Measurements from ENCODE around the gene CARMIL1.

Gene CARMIL1

DNA sequence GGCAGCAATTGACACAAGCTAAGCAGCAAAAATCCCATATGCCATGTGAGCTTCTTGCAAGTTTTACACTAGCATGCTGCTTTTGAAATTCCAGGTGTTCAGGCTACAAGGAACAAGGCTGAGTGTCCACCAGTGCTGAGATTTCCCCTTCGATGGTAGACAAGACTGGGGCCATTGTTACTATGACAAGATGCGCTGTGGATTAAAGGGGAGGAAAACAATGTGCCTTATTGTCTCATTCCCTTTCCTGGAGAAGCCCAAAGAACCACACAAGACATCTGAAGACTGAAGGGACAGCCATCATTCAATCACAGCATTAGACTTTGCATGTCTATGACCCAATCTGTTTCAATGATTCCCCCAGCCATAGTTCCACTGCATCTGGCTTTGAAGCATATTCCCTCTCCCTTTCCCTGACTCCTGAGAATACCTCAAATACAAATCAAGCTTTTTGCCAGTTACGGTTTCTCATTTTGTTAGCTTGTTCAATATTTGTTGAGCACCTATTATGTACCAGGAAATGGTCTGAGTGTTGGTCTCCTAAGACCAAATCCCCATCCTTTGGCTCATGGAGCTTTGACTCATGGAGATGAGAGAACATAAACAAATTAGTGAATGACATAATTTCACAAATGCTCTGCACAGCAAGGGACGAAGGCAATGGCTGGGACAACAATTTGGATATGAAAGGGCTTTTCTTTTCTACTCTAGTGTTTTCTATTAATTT lies 349.5 kb downstream of the CARMIL1 start:
- TF ChIP-seq, protein P1, sequence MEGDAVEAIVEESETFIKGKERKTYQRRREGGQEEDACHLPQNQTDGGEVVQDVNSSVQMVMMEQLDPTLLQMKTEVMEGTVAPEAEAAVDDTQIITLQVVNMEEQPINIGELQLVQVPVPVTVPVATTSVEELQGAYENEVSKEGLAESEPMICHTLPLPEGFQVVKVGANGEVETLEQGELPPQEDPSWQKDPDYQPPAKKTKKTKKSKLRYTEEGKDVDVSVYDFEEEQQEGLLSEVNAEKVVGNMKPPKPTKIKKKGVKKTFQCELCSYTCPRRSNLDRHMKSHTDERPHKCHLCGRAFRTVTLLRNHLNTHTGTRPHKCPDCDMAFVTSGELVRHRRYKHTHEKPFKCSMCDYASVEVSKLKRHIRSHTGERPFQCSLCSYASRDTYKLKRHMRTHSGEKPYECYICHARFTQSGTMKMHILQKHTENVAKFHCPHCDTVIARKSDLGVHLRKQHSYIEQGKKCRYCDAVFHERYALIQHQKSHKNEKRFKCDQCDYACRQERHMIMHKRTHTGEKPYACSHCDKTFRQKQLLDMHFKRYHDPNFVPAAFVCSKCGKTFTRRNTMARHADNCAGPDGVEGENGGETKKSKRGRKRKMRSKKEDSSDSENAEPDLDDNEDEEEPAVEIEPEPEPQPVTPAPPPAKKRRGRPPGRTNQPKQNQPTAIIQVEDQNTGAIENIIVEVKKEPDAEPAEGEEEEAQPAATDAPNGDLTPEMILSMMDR (IDR thresholded peaks at IDR 0.05; ENCODE audit: borderline replicate concordance, control extremely low read depth, extremely low read depth, insufficient read depth, missing control alignments), result no peak
- DNase-seq (ENCODE audit: low spot score), result no peak
- in situ Hi-C loops (cut with MboI; ENCODE audit: low sequenced_read_pairs, unreplicated experiment), result no loop called here

DNA sequence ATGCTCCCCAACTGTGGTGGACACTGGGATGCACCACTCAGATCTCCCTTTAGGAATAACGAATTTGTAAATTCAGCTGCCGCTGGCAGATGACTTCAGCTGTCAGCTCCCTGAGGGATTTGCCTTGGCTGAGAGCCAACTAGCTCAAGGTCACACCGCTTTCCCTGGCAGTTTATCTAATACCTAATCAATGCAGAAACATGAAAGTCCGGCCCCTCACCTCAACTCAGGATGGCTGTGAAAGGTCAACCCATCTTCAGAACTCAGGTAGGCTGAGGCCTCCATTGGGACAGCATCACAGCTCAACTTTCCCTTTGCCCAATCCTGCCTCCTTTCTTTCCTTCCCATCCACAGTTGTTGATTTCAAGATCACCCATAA lies 350.0 kb downstream of the CARMIL1 start:
- no peak for DNase-seq (ENCODE audit: low spot score)
- in situ Hi-C loops (cut with MboI; ENCODE audit: low sequenced_read_pairs, unreplicated experiment), result no loop called here
- TF ChIP-seq, protein P1 (IDR thresholded peaks at IDR 0.05; ENCODE audit: borderline replicate concordance, control extremely low read depth, extremely low read depth, insufficient read depth, missing control alignments), result no peak

DNA sequence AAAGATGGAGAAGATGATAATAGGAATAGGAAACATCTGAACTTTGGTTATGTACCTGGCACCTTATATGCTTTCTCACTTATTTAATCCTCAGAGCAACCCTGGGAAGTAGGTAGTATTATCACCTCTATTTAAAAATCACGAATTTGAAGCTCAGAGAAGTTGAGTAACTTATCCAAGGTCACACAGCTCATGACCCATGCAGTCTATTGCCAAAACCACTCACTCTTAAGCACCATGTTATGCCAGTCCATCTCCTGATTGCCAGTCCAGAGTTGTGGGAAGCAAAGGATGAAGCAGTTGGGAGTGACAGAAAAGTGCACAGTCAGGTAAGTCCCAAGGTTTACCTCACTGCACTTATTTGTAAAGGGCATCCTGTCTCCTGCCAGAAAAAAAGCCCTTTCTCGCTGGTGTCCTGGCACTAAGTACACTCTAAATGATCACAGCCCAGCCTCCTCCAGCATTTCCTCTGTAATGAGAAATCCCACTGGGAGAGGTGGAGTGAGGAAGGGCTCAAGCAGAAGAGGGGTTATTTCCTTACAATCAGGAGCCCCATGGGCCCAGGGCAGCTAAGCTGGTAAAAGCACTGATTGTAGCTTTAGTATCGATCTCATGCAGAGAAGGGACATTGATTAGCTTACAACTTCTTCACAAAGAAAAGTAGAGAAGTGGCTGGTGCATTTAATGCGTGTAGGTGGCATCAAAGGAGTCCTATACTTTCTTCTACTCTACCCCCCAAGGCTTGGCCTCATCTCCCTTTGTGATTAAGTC lies 351.5 kb downstream of the CARMIL1 start:
- no peak for DNase-seq (ENCODE audit: low spot score)
- in situ Hi-C loops (cut with MboI; ENCODE audit: low sequenced_read_pairs, unreplicated experiment), result no loop called here
- TF ChIP-seq, protein P1 (IDR thresholded peaks at IDR 0.05; ENCODE audit: borderline replicate concordance, control extremely low read depth, extremely low read depth, insufficient read depth, missing control alignments), result no peak

DNA sequence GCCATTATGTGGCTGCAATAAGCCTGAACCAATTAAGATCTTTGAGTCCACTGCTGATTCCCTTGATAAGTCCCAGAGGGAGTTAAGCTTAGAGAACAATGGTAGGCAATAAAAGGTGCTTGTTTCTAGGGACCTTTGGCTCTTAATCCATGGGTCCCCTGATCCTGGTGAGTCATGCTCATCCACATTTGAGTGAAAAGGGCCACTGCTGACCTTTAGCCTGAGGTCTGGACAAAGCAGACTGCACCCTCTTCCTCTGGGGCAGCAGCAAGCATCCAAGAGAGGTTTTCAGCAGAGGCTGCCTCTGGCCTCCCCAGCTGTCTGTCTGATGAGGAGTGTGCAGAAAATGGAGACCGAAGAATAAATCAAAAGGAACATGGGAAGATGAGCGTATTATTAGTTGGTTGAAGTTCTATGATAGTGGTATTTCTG lies 356.7 kb downstream of the CARMIL1 start:
- in situ Hi-C loops (cut with MboI; ENCODE audit: low sequenced_read_pairs, unreplicated experiment), result no loop called here
- TF ChIP-seq, protein P1 (IDR thresholded peaks at IDR 0.05; ENCODE audit: borderline replicate concordance, control extremely low read depth, extremely low read depth, insufficient read depth, missing control alignments), result no peak
- no peak for DNase-seq (ENCODE audit: low spot score)

DNA sequence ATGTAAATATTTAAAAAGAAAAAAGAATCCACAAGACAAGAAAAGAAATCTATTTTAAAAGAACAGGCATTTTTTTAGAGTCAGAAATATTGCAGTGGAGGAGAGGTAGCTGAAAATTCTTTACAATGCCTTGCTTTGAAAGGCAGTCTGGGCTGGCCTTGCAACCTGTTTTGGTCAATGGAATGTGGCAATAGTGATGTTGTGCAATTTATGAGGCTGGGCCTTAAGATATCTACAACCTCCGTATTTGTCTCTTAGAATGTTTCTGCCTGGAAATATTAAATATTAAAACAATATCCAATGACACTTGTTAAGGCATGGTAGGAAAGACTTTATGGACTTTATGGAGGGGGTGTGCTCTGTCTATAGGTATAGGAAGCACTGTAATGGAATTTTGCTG lies 358.0 kb downstream of the CARMIL1 start:
- in situ Hi-C loops (cut with MboI; ENCODE audit: low sequenced_read_pairs, unreplicated experiment), result no loop called here
- TF ChIP-seq, protein P1 (IDR thresholded peaks at IDR 0.05; ENCODE audit: borderline replicate concordance, control extremely low read depth, extremely low read depth, insufficient read depth, missing control alignments), result no peak
- no peak for DNase-seq (ENCODE audit: low spot score)

DNA sequence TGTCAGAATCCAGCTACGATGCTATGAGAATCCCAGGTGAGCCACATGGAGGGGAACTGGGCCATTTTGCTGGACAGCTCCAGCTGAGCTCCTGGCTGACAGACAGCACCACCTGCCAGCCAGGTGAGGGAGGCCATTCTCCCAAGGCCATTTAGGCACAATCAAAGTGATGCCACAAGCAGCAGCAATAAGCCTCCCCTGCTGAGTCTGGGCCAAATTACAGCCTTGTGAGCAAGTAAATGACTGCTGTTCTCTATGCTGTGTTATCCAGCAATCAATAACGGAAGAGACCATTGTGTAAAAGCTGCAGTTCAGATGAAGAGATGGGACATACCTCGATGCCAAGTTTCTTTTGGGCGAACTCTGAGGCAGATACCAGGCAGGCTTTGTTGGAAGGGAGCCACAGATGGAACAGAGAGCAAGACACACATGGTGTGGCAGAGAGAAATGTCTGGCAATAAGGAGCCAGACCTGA lies 358.8 kb downstream of the CARMIL1 start:
- TF ChIP-seq, protein P1 (IDR thresholded peaks at IDR 0.05; ENCODE audit: borderline replicate concordance, control extremely low read depth, extremely low read depth, insufficient read depth, missing control alignments), result no peak
- in situ Hi-C loops (cut with MboI; ENCODE audit: low sequenced_read_pairs, unreplicated experiment), result no loop called here
- DNase-seq (ENCODE audit: low spot score), result no peak

Measured in GM13976 (cell line).